HCT116 (cell line): ENCODE results near the gene LTBP1. TPM values are rescaled to one million over a fixed set of nuclear protein-coding genes. Genes with fewer than 3 reads are reported as not detected.

Experiments used
- ATAC-seq: fragments of 200-7000 bp; cut with Tn5 transposase; 2 replicates; pipeline ENCODE4 v1.9.1; 2020; ENCODE audit warnings: mild to moderate bottlenecking, moderate library complexity
- BruUV-seq: library from RNA; stranded (reverse); fragments of 400-500 nt; replicated peaks from 2 replicates; lab custom pipeline; 2021; lab: Mats Ljungman, UMichigan
- CTCF ChIA-PET: fragments of 300-600 bp; sonication (Branson Sonifier 250); formaldehyde crosslinking; loops from one replicate; lab custom pipeline; 2021; ENCODE audit warnings: antibody characterized with exemption; lab: Charles Lee
- POLR2A ChIA-PET: fragments of 300-600, 350-600 bp; sonication (Branson Sonifier 250); formaldehyde crosslinking; loops from one replicate; lab custom pipeline; 2021; ENCODE audit warnings: antibody characterized with exemption; lab: Charles Lee
- RAD21 ChIA-PET, 2 experiments: fragments of 300-600 bp; sonication (Branson Sonifier 250); formaldehyde crosslinking; loops; one replicate each; lab custom pipeline; 2023; ENCODE audit warnings: low total read pairs in 2 of 2; ENCODE audit not compliant: uncharacterized antibody in 2 of 2, unreplicated experiment in 2 of 2, low non-redundant PET in 1 of 2; lab: Charles Lee
- DNase-seq: peaks from one replicate; pipeline ENCODE4 v3.0.0-alpha.2; 2010; ENCODE audit warnings: low read depth, low spot score
- H2AFZ ChIP-seq: fragments of 200-600 bp; shearing (Covaris generic), sonication (generic); 2 replicates; pipeline ENCODE4 v1.6.1; 2017; ENCODE audit warnings: low read depth, mixed run types, mixed read lengths, antibody characterized with exemption, low read length; ENCODE audit not compliant: poor library complexity, severe bottlenecking
- H3K27ac ChIP-seq: 2 replicates; pipeline ENCODE4 v1.5.1; 2012; ENCODE audit warnings: low read depth, low read length
- H3K27me3 ChIP-seq: fragments of 200-600 bp; sonication (generic); 2 replicates; pipeline ENCODE4 v1.6.1; 2016; ENCODE audit warnings: mixed run types, low read length, mixed read lengths; ENCODE audit not compliant: insufficient read depth
- H3K36me3 ChIP-seq, 2 experiments: fragments of 200-500 bp in 1 of 2; fragments of 200-600 bp in 1 of 2; sonication (Bioruptor generic) in 1 of 2; sonication (generic) in 1 of 2; 2 replicates each; pipeline versions ENCODE4 v1.5.1 to v1.6.1; 2014 to 2016; ENCODE audit warnings: low read length in 2 of 2, inconsistent platforms in 1 of 2, mixed read lengths in 1 of 2, mixed run types in 1 of 2; ENCODE audit not compliant: insufficient read depth in 2 of 2, control insufficient read depth in 1 of 2
- H3K4me1 ChIP-seq, 2 experiments: fragments of 200-600 bp in 1 of 2; sonication (generic) in 1 of 2; 2 replicates each; pipeline versions ENCODE4 v1.5.1 to v1.6.1; 2012 to 2017; ENCODE audit warnings: low read length in 2 of 2, inconsistent platforms in 1 of 2, mild to moderate bottlenecking in 1 of 2, mixed read lengths in 1 of 2, mixed run types in 1 of 2, moderate library complexity in 1 of 2; ENCODE audit not compliant: insufficient read depth in 2 of 2, control insufficient read depth in 1 of 2
- H3K4me2 ChIP-seq: fragments of 200-600 bp; sonication (generic); 2 replicates; pipeline ENCODE4 v1.6.1; 2017; ENCODE audit warnings: mixed run types, low read length, mixed read lengths
- H3K4me3 ChIP-seq, 2 experiments: fragments of 200-600 bp in 1 of 2; sonication (generic) in 1 of 2; replicated peaks in 1 of 2; 2 replicates each; pipeline ENCODE4 v1.5.1; 2011 to 2016; ENCODE audit warnings: low read length in 2 of 2, control low read depth in 1 of 2, low read depth in 1 of 2, mild to moderate bottlenecking in 1 of 2, mixed read lengths in 1 of 2, mixed run types in 1 of 2
- H3K79me2 ChIP-seq: fragments of 200-600 bp; sonication (generic); 2 replicates; pipeline ENCODE4 v1.6.1; 2017; ENCODE audit warnings: mild to moderate bottlenecking, mixed run types, low read length, moderate library complexity, mixed read lengths; ENCODE audit not compliant: insufficient read depth
- H3K9ac ChIP-seq: fragments of 200-600 bp; sonication (generic); 2 replicates; pipeline ENCODE4 v1.6.1; 2016; ENCODE audit warnings: low read length, mixed read lengths
- H3K9me2 ChIP-seq: fragments of 200-600 bp; sonication (generic), shearing (Covaris generic); 2 replicates; pipeline ENCODE4 v1.6.1; 2017; ENCODE audit warnings: mixed run types, mild to moderate bottlenecking, moderate library complexity; ENCODE audit not compliant: insufficient read depth
- H3K9me3 ChIP-seq, 2 experiments: fragments of 200-500 bp in 1 of 2; fragments of 200-600 bp in 1 of 2; sonication (Bioruptor generic) in 1 of 2; sonication (generic) in 1 of 2; 2 replicates each; pipeline ENCODE4 v1.6.1; 2014 to 2017; ENCODE audit warnings: low read length in 2 of 2, mixed read lengths in 2 of 2, inconsistent platforms in 1 of 2, low read depth in 1 of 2, mild to moderate bottlenecking in 1 of 2, mixed run types in 1 of 2, moderate library complexity in 1 of 2; ENCODE audit not compliant: control insufficient read depth in 1 of 2, insufficient read depth in 1 of 2
- H4K20me1 ChIP-seq: fragments of 200-600 bp; sonication (generic), shearing (Covaris generic); 2 replicates; pipeline ENCODE4 v1.6.1; 2017; ENCODE audit warnings: mixed run types, mild to moderate bottlenecking, moderate library complexity; ENCODE audit not compliant: insufficient read depth
- ATF3 ChIP-seq: IDR thresholded peaks from 2 replicates; pipeline ENCODE4 v1.6.1; 2012
- CEBPB ChIP-seq: IDR thresholded peaks from 2 replicates; pipeline ENCODE4 v1.6.1; 2012; ENCODE audit warnings: low read depth
- CTCF ChIP-seq, 3 experiments: fragments of 200-600 bp in 1 of 3; sonication (generic) in 1 of 3; IDR thresholded peaks in 2 of 3; conservative IDR thresholded peaks in 1 of 3; 2 replicates each; pipeline ENCODE4 v1.5.1; 2012 to 2017; ENCODE audit warnings: low read depth in 2 of 3, low read length in 2 of 3, antibody characterized with exemption in 1 of 3, borderline replicate concordance in 1 of 3, control low read depth in 1 of 3, mild to moderate bottlenecking in 1 of 3, mixed read lengths in 1 of 3, mixed run types in 1 of 3, moderate library complexity in 1 of 3; ENCODE audit not compliant: insufficient read depth in 1 of 3
- EGR1 ChIP-seq: IDR thresholded peaks from 2 replicates; pipeline ENCODE4 v1.6.1; 2012; ENCODE audit warnings: low read depth
- EZH2 ChIP-seq: fragments of 200-600 bp; sonication (generic); IDR thresholded peaks from 2 replicates; pipeline ENCODE4 v1.6.1; 2017; ENCODE audit warnings: antibody characterized with exemption, mixed run types
- FOSL1 ChIP-seq: IDR thresholded peaks from 2 replicates; pipeline ENCODE4 v1.6.1; 2012; ENCODE audit warnings: low read depth
- MAX ChIP-seq: IDR thresholded peaks from 2 replicates; pipeline ENCODE4 v1.6.1; 2012
- POLR2A ChIP-seq: IDR thresholded peaks from 2 replicates; pipeline ENCODE4 v1.7.0; 2011; ENCODE audit warnings: borderline replicate concordance; ENCODE audit not compliant: insufficient read depth, insufficient read length; ENCODE audit errors: extremely low read depth
- POLR2AphosphoS5 ChIP-seq: IDR thresholded peaks from 2 replicates; pipeline ENCODE4 v1.6.1; 2011; ENCODE audit warnings: mild to moderate bottlenecking, low read depth, low read length, moderate library complexity
- REST ChIP-seq: IDR thresholded peaks from 2 replicates; pipeline ENCODE4 v1.6.1; 2012; ENCODE audit warnings: low read depth
- SIN3A ChIP-seq: IDR thresholded peaks from 2 replicates; pipeline ENCODE4 v1.6.1; 2012; ENCODE audit warnings: low read depth
- SP1 ChIP-seq: IDR thresholded peaks from 2 replicates; pipeline ENCODE4 v1.6.1; 2012; ENCODE audit warnings: low read depth
- SRF ChIP-seq: IDR thresholded peaks from 2 replicates; pipeline ENCODE4 v1.6.1; 2012; ENCODE audit warnings: low read depth
- TCF7L2 ChIP-seq: IDR thresholded peaks from 2 replicates; pipeline ENCODE4 v1.7.0; 2011; ENCODE audit warnings: borderline replicate concordance, inconsistent platforms; ENCODE audit not compliant: insufficient read depth, insufficient read length; ENCODE audit errors: extremely low read depth
- ZBTB33 ChIP-seq: IDR thresholded peaks from 2 replicates; pipeline ENCODE4 v1.6.1; 2011; ENCODE audit warnings: mild to moderate bottlenecking, low read length, moderate library complexity; ENCODE audit not compliant: insufficient replicate concordance; ENCODE audit errors: extremely low read depth
- ZFX ChIP-seq: fragments of 450-650 bp; IDR thresholded peaks from 2 replicates; pipeline ENCODE4 v1.6.1; 2017
- intact Hi-C: fragments of 100-400 bp; cut with micrococcal nuclease; formaldehyde crosslinking; loops from 2 replicates; pipeline ENCODE4 v1.10.0; 2022
- total RNA-seq: library from RNA; stranded (reverse); gene quantifications from one replicate; pipeline ENCODE4 v1.2.1, GENCODE V29; 2021; ENCODE audit not compliant: unreplicated experiment

Gene LTBP1
- total RNA-seq, 1 experiment from 2014 or later, result 5.1 TPM

GRCh38 chr2:33337981-33338380 is 391.2 kb downstream of the LTBP1 start:
- intact Hi-C loops, result no loop called here
- Histone ChIP-seq H3K27ac (no peak overlapping the region), H3K9me3 (no peaks in the 10 kb centered on the region), H3K4me2 (no peak overlapping the region), H3K9ac (no peak overlapping the region), H3K36me3 (no peaks in the 10 kb centered on the region), H3K79me2 (no peaks in the 10 kb centered on the region), H2AFZ (no peak overlapping the region), H4K20me1 (no peaks in the 10 kb centered on the region), H3K4me1 (no peaks in the 10 kb centered on the region), H3K27me3 (no peaks in the 10 kb centered on the region), H3K9me2 (no peaks in the 10 kb centered on the region), H3K4me3 (no peak overlapping the region)
- BruUV-seq, result no TSS peak
- POLR2A ChIA-PET, result no interaction called here
- TF ChIP-seq CEBPB (no peak), POLR2AphosphoS5 (no peak), MAX (no peak), ZBTB33 (no peak), EZH2 (no peak), REST (no peak), ZFX (no peak), SRF (no peak), ATF3 (no peak), TCF7L2 (no peak), FOSL1 (no peak), CTCF (IDR thresholded peaks at IDR 0.05 in 2 of 3, conservative IDR thresholded peaks at IDR 0.05 in 1 of 3; ENCODE audit: borderline replicate concordance in 1 of 3, insufficient read depth in 1 of 3, low read depth in 2 of 3, low read length in 2 of 3) (no peak), EGR1 (no peak), POLR2A (no peak), SIN3A (no peak), SP1 (no peak)
- DNase-seq (no peak), ATAC-seq (no peak)
- RAD21 ChIA-PET, result no interaction called here
- CTCF ChIA-PET, result no interaction called here
